GM10266 (cell line): ENCODE measurements around the gene PDXDC1.

Experiments used
- DNase-seq: peaks from one replicate; pipeline ENCODE4 v3.0.0; 2012; ENCODE audit errors: extremely low spot score
- CTCF ChIP-seq: IDR thresholded peaks from 2 replicates; pipeline ENCODE4 v1.5.1; 2012; ENCODE audit warnings: mild to moderate bottlenecking, low read depth; ENCODE audit not compliant: control insufficient read depth, insufficient read depth; ENCODE audit errors: missing control alignments

The PDXDC1 gene

GRCh38 chr16:15051387-15051951 is 76.6 kb downstream of the PDXDC1 start:
- TF ChIP-seq CTCF: no peak
- DNase-seq: no peak

GRCh38 chr16:15052747-15053476 is 78.1 kb downstream of the PDXDC1 start:
- TF ChIP-seq CTCF: no peak
- DNase-seq: no peak

DNA sequence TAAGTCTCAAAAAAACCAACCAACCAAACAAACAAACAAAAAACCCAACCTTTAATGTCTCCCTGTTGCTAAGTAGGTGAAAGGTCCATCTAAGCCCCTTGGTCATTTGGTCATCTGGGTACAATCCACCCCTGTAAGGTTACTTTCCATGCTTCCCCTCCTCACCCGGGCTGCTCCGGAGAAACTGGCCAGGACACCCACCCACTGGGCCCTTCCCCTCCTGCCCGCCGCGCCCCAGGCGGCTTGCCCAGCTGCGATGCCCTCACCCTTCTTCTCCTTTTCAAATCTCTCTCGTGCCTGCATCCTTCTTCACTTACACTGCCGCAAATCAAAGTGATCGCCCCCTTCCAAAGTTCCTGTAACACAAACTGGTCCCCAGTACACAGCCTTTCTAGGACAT is 79.1 kb downstream of the PDXDC1 start:
- no peak for TF ChIP-seq CTCF
- DNase-seq: no peak

- no peak for DNase-seq
- TF ChIP-seq CTCF: no peak
Observed at GRCh38 chr16:15054357-15055140, 79.7 kb downstream of the PDXDC1 start.

DNA sequence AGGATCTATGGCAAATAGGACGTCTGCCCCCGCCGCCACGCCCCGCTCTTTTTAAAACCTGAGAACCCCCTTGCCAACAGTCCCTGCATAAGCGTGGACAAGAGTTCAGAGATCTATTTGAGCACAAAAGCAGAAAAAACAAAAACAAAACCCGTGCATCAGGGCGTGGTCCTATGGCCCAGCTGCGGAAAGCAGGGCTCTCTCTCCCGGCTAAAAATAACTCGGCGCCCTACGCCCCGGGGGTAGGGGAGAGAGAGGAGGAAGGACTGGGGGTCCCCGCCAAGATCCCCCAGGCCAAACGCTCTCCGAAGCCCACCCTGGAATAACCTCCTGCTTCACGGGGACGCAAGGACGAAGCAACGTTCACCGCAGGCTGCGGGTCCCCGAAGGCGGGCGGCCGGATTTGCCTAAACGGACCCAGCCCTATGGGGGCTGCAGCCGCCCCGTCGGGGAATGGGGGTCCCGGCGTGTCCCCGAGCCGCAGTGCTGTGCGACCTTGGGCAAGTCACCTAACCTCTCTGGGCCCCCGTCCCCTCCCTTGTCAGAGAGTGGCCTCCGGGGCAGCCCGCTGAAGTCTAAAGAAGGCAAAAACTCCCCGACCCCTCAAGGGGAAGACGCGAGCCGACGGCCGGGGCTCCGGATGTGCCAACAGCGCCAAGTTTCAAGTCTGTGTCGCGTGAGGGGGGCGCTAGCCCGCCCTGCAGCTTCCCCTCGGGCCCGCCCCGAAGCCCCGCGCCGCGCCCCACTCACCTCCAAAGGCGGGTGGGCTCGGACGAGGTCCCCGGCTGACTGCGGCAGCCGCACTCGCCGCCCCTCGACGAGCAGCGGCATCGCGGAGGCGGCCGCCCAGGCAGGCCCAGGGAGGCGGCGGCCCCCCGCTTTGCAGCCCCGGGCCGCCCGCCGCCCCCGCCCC is 80.6 kb downstream of the PDXDC1 start:
- TF ChIP-seq CTCF: peak; percentile 46
- peak; percentile 35 for DNase-seq

GRCh38 chr16:15057681-15058417 is 83.0 kb downstream of the PDXDC1 start:
- TF ChIP-seq CTCF: no peak

More at GRCh38 chr16:15057681-15058417, 83.0 kb downstream of the PDXDC1 start:
- DNase-seq: no peak
